Activated effector memory CD4-positive, alpha-beta T cell treated with Interleukin-2 at 50 U/mL for 16 hours (primary cell): ENCODE measurements around the gene CCL8.

Experiments
- DNase-seq: peaks from one replicate; pipeline ENCODE4 v3.0.0-alpha.2; 2020

Gene CCL8

DNA sequence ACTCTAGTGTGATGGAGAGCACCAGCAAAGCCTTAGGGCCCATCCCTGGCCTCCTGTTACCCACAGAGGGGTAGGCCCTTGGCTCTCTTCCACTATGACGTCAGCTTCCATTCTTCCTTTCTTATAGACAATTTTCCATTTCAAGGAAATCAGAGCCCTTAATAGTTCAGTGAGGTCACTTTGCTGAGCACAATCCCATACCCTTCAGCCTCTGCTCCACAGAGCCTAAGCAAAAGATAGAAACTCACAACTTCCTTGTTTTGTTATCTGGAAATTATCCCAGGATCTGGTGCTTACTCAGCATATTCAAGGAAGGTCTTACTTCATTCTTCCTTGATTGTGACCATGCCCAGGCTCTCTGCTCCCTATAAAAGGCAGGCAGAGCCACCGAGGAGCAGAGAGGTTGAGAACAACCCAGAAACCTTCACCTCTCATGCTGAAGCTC is at the start of gene CCL8:
Gene CCL8, plus strand, starts transcription at position 397 of the 445 bp plus-strand sequence. CDS start 67 bp downstream, outside the sequence.
- DNase-seq = no peak

DNA sequence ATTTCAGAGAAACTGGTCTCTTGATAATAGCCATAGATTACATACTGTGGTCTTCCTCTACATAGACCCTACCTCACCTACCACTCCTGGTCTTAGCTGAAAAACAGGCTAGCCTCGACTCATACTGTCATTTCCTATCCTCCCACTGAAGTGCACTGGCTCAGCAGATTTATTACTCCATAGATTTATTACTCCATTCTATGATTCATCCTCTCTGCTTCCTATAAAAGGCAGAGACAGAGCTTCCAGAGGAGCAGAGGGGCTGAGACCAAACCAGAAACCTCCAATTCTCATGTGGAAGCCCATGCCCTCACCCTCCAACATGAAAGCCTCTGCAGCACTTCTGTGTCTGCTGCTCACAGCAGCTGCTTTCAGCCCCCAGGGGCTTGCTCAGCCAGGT is 49.3 kb upstream of the CCL8 start, which contains the start of gene CCL7:
Gene CCL7, plus strand, starts transcription at position 253 of the 400 bp plus-strand sequence. Its CDS starts 70 bp downstream, at position 323.
- DNase-seq = no peak

DNA sequence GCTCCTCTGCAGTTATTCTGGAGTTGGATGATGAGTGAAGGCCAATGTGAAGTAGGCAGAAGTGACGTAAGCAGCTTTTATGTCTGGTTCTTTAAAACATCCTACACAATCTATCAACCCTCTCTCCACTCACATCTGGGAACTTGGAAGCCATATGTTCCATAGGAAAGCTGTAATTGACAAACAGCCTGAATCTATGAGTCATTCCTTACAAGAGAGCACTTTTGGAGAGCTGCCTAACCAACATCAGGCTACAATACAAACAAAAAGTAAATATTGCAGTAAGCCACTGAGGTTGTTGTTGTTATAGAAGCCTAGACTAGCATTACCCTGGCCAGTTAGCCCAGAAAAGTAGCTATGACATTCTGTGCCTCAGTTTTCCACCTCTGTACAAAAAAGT is 43.4 kb upstream of the CCL8 start:
- no peak for DNase-seq

DNA sequence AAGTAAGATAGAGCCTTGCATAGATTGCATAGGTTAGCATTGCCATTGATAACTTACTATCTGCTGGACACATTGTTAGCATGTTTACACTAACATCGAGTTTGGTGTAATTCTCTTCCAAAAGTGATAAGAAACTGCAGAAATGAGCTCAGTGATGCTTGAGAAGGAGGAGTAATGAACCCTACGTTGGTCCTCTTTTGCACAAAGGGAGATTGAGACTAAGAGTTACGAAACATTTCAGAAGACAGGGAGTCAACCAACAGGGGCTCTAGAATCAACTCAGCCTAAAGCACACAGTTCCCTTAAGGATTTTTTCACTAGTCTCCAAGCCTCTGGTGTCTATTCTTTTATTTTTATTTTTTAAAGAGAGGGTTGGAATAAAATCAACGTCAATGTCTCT is 42.4 kb upstream of the CCL8 start:
- no peak for DNase-seq

DNA sequence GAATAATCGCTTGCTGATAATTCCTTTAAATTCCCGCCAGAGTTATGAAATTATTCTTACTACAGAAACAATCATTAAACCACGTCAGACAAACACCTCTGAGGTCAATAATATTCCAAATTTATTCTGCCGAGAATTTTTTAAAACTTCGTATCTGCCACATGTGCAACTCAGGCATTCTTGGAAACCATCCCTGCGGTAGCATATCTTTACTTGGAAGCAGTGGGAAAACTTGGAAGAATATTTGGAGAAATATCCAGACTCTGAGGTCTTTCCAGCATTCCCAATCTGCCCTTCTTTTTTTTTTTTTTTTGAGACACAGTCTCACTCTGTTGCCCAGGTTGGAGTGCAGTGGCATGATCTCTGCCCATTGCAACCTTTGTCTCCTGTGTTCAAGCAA is 35.7 kb upstream of the CCL8 start:
- no peak for DNase-seq

DNA sequence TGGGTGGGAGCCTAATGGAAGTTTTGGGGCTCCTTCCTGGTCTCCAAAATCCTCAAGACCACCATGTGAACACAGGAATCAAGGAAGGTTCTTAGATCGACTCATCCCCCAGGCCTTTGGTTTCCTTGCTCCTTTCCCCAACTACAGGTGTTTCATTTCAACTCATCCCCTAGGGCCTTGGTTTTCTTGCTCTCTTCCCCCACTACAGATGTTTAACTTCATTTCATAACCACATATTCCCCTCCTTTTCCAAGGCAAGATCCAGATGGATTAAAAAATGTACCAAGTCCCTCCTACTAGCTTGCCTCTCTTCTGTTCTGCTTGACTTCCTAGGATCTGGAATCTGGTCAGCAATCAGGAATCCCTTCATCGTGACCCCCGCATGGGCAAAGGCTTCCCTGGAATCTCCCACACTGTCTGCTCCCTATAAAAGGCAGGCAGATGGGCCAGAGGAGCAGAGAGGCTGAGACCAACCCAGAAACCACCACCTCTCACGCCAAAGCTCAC is 33.9 kb upstream of the CCL8 start, which contains the start of gene CCL11:
Gene CCL11, plus strand, starts transcription at position 457 of the 507 bp plus-strand sequence. CDS start 67 bp downstream, outside the sequence.
- no peak for DNase-seq

DNA sequence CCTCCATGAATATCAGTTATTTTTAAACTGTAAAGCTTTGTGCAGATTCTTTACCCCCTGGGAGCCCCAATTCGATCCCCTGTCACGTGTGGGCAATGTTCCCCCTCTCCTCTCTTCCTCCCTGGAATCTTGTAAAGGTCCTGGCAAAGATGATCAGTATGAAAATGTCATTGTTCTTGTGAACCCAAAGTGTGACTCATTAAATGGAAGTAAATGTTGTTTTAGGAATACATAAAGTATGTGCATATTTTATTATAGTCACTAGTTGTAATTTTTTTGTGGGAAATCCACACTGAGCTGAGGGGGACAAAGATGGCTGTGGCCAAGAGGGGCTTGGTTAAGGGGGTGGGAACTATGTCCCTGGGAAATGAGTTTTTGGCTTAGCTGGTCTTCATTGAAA is 31.4 kb upstream of the CCL8 start:
- DNase-seq = no peak

DNA sequence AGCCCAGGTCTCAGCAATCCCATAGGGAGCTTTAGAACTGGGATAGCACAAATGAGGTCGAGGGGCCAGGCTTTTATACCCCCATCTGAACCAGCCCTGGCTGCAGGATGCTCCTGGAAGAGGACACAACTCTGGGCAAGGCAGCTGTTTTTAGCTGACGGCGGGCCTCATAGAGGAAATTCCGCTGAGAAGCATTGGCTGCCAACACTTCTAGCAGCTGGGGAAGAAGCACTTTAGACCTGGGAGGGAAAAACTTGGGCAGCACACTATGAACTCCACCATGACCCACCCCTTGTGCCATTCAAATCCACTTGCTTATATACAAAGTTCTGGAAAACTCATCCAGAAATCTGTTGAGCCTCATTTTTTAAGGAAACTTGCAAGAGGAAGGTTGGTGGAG is 28.6 kb upstream of the CCL8 start:
- DNase-seq = no peak

DNA sequence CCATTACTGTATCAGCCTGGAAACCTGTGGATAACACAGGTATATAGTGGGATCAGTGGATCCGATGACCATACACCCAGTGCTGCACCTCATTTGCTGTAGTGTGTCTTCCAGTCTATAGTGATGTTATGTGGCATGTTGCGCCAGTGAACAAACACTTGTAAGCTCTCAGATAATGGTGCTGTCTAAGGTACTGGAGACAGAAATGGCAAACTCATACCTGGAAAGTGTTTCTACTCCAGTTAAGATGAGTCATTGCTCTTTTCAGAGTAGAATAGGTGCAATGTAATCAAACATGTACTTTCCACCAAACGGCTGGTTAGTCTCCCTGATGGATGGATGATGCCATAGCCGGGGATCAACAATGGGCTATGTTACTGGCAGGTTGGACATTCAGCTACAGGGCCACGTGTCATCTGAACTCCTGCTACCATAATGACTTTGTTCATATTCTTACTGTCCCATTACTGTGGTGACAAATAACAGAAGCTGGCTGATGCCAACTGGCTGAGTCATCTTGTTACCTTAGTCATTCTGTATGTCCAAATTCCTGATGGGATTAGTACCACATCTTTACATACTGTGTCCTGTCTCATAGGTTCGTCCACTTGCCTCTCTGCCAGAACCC is 27.4 kb upstream of the CCL8 start:
- DNase-seq = no peak

DNA sequence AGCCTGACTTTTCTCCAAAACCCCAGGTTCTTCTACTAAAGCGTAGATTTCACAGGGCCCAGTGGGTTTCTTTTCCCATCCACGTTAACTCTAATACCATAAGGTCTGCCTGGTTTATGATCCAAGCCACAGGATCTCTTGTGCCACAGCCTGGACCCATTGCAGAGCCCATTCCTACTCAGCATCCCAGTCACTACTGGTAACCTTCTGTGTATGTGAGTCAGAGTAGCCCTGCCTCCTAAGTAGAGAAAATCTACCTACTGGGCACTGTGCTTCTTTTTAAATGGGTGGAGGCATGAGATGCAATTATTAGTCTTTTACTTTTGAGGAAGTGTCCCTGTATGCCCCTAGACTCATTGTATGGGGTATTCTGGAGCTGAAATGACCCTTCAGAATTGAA is 20.2 kb upstream of the CCL8 start:
- no peak for DNase-seq

DNA sequence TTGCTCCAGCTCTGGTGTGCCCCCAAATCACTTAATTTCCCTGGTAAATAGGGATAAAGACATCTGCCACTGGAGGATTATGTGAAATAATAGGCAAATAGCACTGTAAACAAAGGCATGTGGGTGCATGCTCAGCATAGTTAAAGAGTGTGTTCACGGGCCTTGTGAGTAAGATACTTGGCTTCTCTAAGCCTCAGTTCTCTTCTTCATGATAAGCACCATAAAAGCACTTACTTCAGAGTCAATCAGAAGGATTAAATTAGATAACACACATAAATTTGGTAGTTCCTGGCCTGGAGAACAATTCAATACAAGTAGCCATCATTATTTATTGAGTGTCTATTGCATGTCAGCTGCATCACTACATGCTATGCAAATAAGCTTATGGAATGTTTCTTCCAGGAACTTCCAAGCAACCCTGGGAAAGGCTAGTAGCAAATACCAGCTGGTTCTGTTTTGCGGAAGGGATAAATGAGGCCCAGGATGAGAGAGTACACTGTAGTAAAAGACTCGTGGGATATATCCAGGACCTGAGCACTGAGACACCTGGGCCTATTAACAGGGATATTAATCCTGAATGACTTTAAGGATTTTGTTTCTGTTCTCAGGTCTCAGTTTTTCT is 19.2 kb upstream of the CCL8 start:
- no peak for DNase-seq

DNA sequence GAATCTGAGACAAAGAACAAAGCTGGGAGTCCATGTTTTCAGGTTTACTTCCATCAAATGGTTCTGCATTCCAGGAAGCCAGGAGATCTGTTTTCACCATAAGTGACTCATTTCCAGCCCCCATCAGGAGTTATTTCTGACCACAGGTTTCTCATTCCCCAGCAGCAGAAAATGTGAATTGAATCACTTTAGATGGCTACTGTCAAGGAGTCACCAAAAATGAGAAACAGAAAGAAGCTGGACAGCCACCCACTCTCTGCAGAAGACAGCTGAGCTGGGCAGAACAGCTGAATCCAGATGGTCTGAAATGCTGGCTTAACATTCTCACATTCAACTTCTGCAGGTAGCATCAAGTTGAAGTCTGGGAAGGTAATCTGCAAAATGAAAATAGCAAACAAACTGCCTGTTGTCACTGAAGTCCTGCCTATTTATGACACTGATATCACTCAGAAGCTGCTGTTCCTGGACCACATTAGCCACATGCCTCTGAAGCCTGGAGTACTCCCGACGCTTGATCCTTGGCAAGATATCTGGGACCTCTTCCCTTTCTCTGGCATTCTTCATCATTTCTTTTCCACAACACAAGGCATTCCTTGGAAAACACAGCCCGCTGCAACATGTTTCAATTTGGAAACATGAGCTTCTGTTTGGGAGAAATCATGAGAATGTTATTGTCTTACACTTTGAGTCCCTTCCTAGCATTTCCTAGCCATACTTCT is 18.4 kb upstream of the CCL8 start:
- DNase-seq = no peak

DNA sequence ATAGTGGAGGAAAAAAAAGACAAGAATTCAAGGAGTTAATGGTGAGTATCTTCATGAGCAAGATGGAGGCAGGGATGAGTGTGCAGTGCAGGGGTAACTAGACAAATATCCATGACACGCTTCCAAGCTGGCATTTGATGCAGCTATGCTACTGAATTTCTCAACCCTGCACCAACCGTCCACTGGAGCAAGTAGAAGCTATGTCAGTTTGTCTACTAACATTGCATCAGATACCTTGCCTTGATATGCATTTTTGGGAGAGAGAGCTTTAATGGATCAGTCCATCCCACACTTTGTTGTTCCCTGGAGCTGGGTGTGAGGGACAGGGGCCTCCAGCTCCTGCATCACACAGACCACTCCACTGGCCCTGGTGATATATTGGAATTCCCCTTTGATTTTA is 17.2 kb upstream of the CCL8 start:
- DNase-seq = no peak

DNA sequence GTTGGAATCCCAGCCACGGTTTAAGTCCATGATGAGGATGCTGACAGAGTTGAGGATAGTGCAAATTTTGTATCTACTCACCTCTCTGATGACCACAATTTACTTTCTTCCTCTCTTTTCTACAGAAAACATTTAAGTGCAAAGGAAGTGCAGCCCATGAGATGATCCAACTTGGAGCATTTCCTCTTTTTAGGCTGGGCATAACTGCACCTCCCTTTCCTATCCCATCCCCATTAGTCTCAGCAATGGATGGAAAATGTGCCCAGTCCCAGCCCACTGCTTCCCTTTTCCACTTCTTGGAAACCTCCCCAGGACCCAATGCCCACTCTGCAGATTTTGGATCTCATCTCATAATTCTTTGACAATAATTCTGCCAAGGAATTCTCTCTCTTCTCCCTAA is 16.6 kb upstream of the CCL8 start:
- DNase-seq = no peak

DNA sequence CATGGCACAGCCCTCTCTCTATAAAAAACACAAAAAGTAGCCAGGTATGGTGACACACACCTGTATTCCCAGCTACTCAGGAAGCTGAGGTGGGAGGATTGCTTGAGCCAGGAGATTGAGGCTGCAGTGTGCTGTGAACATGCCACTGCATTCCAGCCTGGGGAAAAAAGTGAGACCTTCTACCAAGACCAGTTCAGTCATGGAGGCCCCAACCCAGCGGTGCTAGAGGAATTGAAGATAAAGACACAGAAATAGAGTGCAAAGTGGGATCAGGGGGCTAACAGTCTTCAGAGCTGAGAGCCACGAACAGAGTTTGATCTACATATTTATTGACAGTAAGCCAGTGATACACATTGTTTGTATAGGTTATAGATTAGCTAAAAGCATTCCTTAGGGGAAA is 15.6 kb upstream of the CCL8 start:
- no peak for DNase-seq

DNA sequence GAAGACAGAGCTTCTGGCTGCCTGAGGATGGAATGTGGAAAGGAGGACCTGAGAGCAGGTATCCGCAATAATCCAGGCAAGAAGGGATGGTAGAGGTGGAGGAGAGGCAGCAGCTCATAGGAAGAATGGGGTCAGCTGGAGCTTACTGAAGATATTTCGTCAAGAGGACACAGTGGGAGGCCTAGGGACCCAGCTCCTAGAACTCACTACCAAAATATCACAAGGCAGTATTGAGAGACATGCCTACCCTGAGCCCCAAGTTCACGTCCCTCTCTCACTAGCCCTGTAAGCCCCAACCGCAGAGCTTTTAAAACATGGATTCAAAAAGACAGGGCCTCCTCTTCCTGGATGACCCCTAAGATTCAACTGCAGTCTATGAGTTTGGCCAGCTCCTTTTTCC is 14.2 kb upstream of the CCL8 start:
- DNase-seq = no peak

DNA sequence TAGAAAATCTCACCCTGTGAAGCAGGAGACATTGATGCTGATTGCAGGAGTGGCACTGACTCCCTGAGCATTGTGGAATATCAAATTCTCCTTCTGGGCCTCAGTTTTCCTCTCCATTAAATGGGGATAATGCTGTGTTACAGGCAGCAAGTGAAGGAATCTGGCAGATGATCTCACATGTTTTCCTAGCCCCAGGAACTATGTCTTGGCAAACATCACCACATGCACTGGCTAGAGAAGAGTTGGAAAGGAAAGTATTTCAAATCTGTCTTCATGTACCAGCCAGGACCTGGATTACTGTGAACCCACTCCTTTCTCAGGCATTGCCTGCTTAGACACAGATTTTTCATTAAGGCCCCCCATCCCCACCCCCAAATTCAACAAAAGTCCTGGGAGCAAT is 13.6 kb upstream of the CCL8 start:
- no peak for DNase-seq

DNA sequence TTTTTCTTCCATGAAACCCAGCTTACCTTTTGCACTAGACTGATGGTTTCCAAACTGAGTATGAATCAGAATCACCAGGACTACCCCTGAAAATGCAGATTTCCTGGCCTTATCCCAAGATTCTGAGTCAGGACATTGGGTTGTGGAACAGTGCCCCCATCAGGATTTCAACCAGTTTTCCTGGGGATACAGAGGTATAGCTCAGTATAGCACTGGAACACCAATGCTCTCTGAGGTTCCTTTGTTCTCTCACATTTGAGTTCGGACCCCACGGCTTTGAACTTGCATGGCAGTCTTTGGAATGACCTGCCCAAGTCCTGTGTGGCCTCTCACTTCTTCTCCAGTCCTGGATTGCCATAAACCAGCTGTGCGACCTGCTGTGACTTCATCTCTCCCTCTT is 12.8 kb upstream of the CCL8 start:
- no peak for DNase-seq

DNA sequence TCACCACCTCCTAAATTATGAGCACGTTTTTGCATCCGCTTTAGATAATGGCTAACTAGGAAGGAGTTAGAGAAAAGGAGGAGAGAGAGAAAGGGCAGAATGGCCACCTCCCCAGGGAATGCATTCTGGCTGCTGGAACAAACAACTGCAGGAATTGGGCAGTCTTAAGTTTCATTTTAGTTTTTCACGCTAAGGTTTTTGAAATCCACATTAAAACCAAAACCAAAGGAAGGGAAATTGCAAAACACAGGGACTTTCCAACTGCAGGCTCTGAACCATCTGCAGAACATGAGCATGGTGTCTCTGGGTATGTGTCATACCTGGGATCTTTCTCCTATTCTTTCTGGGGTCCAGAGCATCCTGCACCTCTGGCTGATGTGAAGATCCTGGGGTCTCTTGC is 12.1 kb upstream of the CCL8 start:
- DNase-seq = no peak

DNA sequence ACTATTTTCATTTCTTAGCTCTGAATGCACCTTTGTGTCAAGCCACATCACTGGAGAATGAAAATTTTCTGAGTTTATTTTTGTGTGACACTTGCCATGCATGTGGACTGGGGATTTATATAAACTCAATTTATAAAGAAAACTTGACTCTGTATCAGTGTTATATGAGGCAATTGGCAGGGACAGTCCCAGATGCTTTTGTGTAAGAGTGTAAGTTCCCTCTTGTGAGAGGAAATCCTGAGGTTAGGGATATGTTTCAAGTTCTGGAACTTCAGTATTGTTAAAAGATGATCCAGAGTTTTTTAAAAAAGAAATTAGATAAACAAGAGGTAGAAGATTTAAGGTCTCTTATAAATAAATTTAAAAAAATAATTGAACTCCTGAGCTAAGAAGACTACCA is 10.9 kb upstream of the CCL8 start:
- DNase-seq = no peak

DNA sequence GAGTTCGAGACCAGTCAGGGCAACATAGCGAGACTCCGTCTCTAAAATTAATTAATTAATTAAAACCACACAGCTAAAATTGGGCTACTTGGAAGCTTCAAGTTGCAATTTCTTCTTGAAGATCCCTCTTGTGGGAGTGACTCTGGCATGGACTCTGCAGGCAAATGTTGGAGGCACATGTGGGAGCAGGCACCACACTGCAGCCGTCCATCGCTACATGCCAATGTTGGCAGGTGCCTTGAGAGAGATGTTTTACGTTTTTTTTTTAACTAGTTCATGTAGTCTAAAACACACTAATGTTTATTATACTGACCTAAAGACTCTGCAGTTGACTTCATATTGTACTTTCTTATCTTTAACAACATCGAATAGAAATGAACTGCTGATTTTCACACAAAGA is 7.9 kb upstream of the CCL8 start:
- DNase-seq = no peak

DNA sequence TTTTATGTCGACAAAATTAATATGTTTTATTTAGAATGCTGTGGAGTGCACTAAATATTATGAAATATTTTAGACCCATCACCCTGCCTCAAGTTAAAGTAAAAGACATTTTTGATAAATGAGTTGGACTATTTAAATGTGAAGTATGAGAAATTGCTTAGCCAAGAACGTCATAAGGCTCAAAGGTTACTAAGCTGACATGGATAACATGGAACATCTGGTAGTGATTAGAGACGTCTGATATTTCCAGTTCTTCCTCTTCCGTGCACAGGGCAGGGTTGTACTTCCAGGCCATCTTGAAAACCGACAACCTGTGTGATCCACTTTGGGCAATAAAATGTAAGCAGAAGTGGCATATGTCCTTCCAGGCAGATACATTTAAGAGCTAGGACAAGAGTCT is 7.2 kb upstream of the CCL8 start:
- DNase-seq = no peak

DNA sequence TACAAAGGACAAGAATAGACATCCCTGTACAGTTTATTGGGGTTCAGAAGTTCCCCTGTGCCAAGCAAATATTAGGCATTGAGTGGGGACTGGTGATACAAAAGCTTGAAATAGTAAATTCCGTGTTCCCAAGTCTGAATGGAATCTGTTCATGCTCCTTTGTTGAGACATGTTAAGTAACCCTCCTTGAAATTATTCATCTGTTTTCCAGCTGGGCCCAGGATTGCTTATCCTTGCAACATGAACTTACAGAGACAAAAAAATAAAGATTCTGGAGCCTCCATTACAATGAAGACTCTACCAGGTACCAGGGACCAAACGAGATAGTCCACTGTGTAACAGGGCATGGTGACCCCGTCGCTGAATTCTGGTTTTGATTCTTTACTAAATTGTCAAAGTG is 6.1 kb upstream of the CCL8 start:
- no peak for DNase-seq

DNA sequence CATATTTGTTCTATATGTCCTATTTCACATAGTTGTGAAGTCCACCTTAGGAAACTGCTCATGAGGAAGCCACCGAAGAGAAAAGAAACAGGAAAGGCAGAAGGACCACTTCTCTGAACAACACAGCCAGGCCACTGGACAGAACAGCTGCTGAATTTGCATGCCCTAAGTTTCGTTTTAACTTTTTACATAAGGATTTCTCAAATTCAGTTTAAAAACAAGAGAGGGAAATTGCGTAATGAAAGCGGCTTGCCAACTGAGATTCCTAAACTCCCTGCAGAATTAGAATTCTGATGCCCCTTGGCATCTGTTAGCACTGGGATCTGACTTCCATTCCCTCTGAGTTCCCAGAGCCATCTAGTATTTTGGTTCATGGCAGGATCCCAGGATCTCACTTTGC is 5.0 kb upstream of the CCL8 start:
- no peak for DNase-seq
